Right lobe of liver (tissue), 6 donors: ENCODE data around the gene ADGRD1. TPM values are rescaled to one million over a fixed set of nuclear protein-coding genes. Genes with fewer than 3 reads are reported as not detected.
"Not testable (repeated sequence)": the region's sequence is repeated elsewhere in the genome, so short reads cannot be mapped to it uniquely, and the experiment has no call there.

Experiments
- ATAC-seq, 4 donors: fragments of 200-7000 bp; cut with Tn5 transposase; one replicate each; pipeline ENCODE4 v1.9.1; 2020; ENCODE audit warnings: mild to moderate bottlenecking in 4 of 4, moderate library complexity in 4 of 4
- DNase-seq, 3 donors: peaks; one replicate each; pipeline ENCODE4 v3.0.0-alpha.2; 2020
- H3K27ac ChIP-seq, 3 donors: fragments of 200-600 bp; one replicate each; pipeline ENCODE4 v1.8.0; 2022
- H3K27me3 ChIP-seq, 2 donors: fragments of 200-600 bp; one replicate each; pipeline ENCODE4 v1.8.0; 2022
- H3K36me3 ChIP-seq, 4 donors: fragments of 200-600 bp; sonication (generic) in 1 of 4; one replicate each; pipeline versions ENCODE4 v1.5.1 to v1.8.0; 2017 to 2022; ENCODE audit warnings: control low read depth in 1 of 4
- H3K4me1 ChIP-seq, 4 donors: fragments of 200-600 bp; sonication (generic) in 1 of 4; one replicate each; pipeline versions ENCODE4 v1.5.1 to v1.8.0; 2017 to 2022; ENCODE audit warnings: control low read depth in 1 of 4
- H3K4me3 ChIP-seq, 3 donors: fragments of 200-600 bp; one replicate each; pipeline ENCODE4 v1.8.0; 2022
- H3K9me3 ChIP-seq, 4 donors: fragments of 200-600 bp; sonication (generic) in 1 of 4; one replicate each; pipeline versions ENCODE4 v1.5.1 to v1.8.0; 2017 to 2022; ENCODE audit warnings: control low read depth in 1 of 4
- POLR2A ChIP-seq: fragments of 450-650 bp; IDR thresholded peaks from one replicate; pipeline ENCODE4 v1.6.1; 2017; ENCODE audit warnings: antibody characterized with exemption, mild to moderate bottlenecking
- WGBS: methylation state at CpG from one replicate; pipeline ENCODE4 v1.1.6; 2018; ENCODE audit warnings: low coverage, low lambda C conversion rate; ENCODE audit not compliant: insufficient coverage; ENCODE audit errors: missing lambda C conversion rate; 5-methylcytosine and 5-hydroxymethylcytosine counted together
- intact Hi-C, 2 donors: fragments of 100-400 bp; cut with DNase I; formaldehyde crosslinking; loops; one replicate each; pipeline versions ENCODE4 v1.11.2 to v1.14.1; 2022
- total RNA-seq, 6 experiments: library from RNA; depleted of rRNA in 2 of 6; stranded (reverse); fragments of >200 nt in 2 of 6; fragmentation: NEBNext Ultra II Directional in 3 of 6; extraction: Animal tissue kit (Norgen Biotek cat#: 25700) in 3 of 6; gene quantifications; one replicate each; pipeline versions ENCODE4 v1.1.0 to v1.2.4, GENCODE V29; 2016 to 2023
- TF ChIP-seq, protein P1 (sequence below), 4 donors: fragments of 200-600 bp in 3 of 4; fragments of 450-650 bp in 1 of 4; IDR thresholded peaks; one replicate each; pipeline versions ENCODE4 v1.5.1 to v1.8.0; 2016 to 2022; ENCODE audit warnings: antibody characterized with exemption in 4 of 4, mild to moderate bottlenecking in 2 of 4
- donor health status: DM: no; HTN: yes; CAD: no.
- donor health status: DM: no; HTN: no; CAD: no.
- donor health status: DM: no; HTN: no; CAD: no.
- donor health status: DM: no; HTN: yes; CAD: no.
- donor health status: DM: no; HTN: yes; CAD: no.

ADGRD1 gene
- total RNA-seq, 6 experiments from 2014 or later = 4.7 to 17.0 (median 10.9) TPM

DNA sequence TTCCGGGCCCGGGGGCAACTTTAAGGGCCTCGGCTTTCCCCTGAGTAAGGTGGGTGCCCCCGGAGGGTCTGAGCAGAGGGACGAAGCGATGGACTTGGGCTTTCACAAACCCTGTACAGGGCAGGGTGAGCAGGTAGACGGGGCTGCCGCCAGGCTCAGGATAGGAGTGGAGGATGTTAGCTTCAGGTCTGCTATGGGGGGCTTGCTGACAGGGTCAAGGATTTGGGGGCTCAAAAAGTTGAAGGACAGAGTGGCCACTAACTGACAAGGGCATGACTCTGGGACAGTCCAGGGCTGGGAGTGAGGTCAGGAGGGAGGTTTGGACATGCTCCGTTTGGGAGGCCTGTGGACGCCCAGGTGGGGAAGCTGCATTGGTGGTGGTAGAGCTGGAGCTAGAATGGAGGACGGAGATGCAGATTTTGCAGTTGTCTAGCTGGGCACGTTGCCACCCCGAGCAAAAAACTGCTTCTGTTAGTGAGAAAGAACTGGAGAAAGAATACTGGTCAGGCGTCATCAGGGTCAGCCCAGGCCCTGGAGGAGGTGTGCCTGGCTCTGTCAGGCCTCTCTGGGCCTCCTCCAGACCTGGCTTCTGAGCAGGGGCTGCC, 113.3 kb downstream of the ADGRD1 start:
- no peaks in the 10 kb centered on the region for H3K4me1 ChIP-seq
- ATAC-seq = no peak
- H3K27me3 ChIP-seq = no peaks in the 10 kb centered on the region
- H3K36me3 ChIP-seq = no peaks in the 10 kb centered on the region
- DNase-seq = peak in 2 of 3 donors; percentile 12 to 39
- no peaks in the 10 kb centered on the region for H3K9me3 ChIP-seq
- intact Hi-C loops = no loop called here
- TF ChIP-seq, protein P1, sequence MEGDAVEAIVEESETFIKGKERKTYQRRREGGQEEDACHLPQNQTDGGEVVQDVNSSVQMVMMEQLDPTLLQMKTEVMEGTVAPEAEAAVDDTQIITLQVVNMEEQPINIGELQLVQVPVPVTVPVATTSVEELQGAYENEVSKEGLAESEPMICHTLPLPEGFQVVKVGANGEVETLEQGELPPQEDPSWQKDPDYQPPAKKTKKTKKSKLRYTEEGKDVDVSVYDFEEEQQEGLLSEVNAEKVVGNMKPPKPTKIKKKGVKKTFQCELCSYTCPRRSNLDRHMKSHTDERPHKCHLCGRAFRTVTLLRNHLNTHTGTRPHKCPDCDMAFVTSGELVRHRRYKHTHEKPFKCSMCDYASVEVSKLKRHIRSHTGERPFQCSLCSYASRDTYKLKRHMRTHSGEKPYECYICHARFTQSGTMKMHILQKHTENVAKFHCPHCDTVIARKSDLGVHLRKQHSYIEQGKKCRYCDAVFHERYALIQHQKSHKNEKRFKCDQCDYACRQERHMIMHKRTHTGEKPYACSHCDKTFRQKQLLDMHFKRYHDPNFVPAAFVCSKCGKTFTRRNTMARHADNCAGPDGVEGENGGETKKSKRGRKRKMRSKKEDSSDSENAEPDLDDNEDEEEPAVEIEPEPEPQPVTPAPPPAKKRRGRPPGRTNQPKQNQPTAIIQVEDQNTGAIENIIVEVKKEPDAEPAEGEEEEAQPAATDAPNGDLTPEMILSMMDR (IDR thresholded peaks at IDR 0.05) = no peak
- no peak for TF ChIP-seq POLR2A
- H3K27ac ChIP-seq = no peak overlapping the region
- WGBS = 57% methylated on average over 6 of the region's 14 CpGs
- H3K4me3 ChIP-seq = no peak overlapping the region

DNA sequence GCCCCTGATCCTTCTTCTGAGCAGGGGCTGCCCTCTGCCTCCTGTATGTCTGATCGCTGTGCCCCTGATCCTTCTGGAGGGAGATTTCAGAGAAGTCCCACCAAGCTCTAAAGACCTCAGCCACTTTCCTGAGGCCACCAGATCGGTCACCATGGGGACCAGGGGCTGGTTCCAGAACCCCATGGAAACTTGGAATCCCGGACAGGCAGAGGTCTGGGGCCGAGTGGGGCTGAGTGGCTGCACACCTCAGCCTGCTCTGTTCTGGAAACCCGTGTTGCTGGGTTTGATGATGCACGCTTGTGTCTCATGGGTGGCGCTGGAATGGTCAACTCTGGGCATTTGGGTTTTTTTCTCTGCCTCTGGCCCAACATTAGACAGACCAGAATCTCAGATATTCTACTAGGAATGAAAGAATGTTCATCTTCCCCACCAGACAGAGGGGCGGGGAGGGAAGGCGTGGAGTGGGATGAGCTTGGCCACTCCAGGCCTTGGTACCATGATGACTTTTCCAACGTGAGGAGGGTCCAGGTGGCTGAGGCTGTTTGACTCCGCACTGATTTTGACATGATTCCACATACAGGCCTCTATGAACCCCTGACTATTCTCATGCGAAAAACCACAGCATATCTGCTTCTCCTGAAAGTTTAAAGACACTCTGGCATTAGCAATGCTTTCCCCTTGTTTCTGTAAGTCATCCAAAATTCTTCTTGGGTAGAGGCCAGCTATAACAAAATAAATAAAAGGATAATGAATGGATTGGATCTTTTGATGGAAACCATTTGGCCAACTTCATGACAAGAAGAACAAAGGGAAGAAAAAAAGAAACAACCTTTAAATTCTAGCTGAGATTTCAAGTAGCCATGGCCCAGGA, 114.5 kb downstream of the ADGRD1 start:
- peak in 1 of 3 donors; percentile 19 for DNase-seq
- TF ChIP-seq POLR2A = no peak

DNA sequence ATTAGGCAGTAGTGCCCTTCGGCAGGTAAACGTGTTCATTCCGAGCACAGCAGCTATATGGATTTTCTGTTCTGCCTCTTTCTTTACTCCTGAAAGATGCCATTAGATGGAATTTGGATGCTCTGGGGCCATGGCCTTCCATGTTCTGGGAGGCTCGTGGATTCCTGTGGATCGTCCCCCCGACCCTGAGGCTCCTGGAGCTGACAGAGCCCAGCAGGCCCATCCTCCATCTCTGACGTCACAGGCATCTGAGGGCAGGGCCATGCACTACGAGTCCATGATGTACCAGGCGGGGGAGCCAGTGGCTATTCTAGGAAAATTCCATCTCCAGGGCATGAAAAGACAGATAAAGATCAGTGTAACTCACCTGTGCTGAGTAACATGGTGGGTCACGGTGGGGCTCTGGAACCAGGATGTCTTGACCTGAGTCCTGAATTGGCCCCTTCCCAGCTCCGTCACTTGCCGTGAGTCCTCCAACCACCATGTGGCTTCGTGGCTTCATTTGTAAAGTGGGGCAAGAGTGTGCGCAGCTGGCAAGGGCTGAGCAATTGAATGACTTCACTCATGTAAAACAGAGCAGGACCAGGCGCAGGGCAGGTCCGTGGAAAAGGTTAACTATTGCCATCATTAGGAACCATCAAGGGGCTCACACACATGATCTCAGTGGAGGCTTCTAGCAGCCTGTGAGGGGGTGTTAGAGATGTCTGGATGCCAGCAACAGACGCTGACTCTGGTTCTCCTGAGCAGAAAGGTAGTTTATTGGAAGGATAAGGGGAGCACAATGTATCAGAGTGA, 115.4 kb downstream of the ADGRD1 start:
- 87% methylated on average over 10 of the region's 17 CpGs for WGBS
- H3K9me3 ChIP-seq, intact Hi-C loops, H3K36me3 ChIP-seq, H3K27me3 ChIP-seq, H3K4me1 ChIP-seq, H3K27ac ChIP-seq, H3K4me3 ChIP-seq, ATAC-seq: not testable (repeated sequence)
- peak in 1 of 3 donors; percentile 8 for DNase-seq

More for the DNA sequence above, 114.5 kb downstream of the ADGRD1 start:
- H3K4me3 ChIP-seq = no peak overlapping the region
- H3K36me3 ChIP-seq = no peaks in the 10 kb centered on the region
- intact Hi-C loops = no loop called here
- H3K9me3 ChIP-seq = no peaks in the 10 kb centered on the region
- H3K4me1 ChIP-seq = no peaks in the 10 kb centered on the region
- no peak overlapping the region for H3K27ac ChIP-seq
- ATAC-seq = no peak
- WGBS = 77% methylated on average over 7 of the region's 12 CpGs
- no peaks in the 10 kb centered on the region for H3K27me3 ChIP-seq

DNA sequence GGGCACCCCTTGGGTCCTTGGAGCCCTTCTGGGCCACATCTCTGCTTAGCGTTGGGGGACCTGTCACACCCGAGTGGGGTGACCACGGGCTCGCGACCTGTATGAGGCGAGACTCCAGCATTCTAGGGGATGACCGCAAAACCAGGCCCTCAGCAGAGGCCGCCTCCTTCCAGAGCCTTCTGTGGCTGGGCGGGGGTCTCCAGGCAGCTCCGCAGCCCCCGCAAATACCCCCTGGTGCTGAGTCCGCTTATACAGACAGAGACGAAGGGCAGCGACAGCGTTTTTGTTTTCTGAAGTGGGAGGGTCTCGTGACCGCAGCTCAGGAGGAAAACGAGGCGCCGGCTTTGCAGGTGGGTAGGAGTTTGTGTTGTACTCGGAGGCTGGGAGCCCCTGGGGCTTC, 116.4 kb downstream of the ADGRD1 start:
- peak in 2 of 3 donors; percentile 31 to 37 for DNase-seq
- H3K4me3 ChIP-seq, H3K9me3 ChIP-seq, H3K36me3 ChIP-seq, intact Hi-C loops, H3K27ac ChIP-seq, H3K27me3 ChIP-seq, H3K4me1 ChIP-seq: not testable (repeated sequence)
- WGBS = 94% methylated on average over 9 of the region's 21 CpGs
- peak in 1 of 4 donors; percentile 9 for ATAC-seq

DNA sequence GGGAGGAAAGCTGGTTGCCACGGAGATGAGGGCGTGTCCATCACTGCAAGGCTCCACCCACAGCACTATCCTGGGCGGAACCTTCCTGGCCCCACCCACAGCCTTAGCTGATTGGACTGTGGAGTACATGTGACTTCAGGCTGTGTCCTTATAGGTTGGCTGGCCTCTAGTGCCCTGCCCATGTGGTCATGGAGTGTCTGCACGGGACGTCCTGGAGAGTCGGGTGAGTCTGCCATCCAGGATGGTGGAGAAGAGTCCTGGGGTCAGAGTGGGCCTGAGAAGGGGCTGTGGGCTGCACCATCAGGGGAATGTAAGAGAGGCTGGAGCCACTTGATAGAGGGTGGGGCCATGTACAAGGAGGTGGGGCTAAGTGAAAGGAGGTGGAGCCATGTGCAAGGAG, 117.0 kb downstream of the ADGRD1 start:
- 92% methylated on average over 3 of the region's 6 CpGs for WGBS
- H3K27ac ChIP-seq, H3K9me3 ChIP-seq, H3K4me3 ChIP-seq, ATAC-seq, H3K27me3 ChIP-seq, intact Hi-C loops, H3K36me3 ChIP-seq, H3K4me1 ChIP-seq: not testable (repeated sequence)
- DNase-seq = peak in 1 of 3 donors; percentile 7

DNA sequence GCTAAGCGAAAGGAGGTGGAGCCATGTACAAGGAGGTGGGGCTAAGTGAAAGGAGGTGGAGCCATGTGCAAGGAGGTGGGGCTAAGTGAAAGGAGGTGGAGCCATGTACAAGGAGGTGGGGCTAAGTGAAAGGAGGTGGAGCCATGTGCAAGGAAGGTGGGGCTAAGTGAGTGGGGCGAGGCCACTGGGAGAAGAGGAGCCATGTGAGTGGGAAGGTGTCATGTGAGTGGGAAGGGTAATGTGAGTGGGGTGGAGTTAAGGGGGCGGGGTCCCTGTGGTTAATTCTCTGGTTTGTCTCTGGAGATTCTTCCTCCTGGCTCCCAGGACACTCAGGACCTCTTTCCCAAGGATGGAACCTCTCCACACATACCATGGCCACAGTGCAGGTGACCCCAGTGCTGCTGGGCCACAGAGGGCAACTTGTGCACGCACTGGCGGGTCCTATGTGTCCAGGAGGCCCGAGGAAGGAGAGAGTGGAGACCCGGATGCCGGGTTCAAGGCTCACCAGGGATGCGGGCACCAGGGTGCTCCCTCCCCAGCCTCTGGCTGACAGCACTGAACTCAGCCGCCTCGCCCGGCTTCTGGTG, 117.6 kb downstream of the ADGRD1 start:
- H3K36me3 ChIP-seq, H3K4me3 ChIP-seq, ATAC-seq, H3K27me3 ChIP-seq, H3K4me1 ChIP-seq, H3K9me3 ChIP-seq, intact Hi-C loops, H3K27ac ChIP-seq: not testable (repeated sequence)
- 25% methylated on average over 2 of the region's 12 CpGs for WGBS
- peak in 2 of 3 donors; percentile 18 to 45 for DNase-seq

DNA sequence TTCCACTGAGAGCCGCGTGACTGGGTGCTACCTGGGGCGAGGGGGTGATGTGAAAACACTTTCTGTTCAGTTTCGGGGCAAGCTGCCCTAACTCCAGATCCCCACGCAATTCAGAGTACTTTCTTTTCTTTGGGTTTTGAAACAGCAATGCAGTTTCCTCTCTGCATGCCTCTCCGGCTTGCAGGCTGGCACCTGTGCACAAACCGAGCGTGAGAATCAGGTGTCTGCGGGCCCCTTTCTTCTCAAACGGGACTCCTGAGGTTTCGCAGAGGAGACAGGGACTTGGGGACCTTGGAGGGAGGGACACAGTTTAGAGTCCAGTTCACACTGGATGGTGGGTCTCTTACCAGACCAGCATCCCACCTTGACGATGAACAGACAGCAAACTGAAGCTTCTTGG, 118.2 kb downstream of the ADGRD1 start:
- DNase-seq = peak in 1 of 3 donors; percentile 3
- intact Hi-C loops, H3K36me3 ChIP-seq, H3K9me3 ChIP-seq, H3K4me3 ChIP-seq, ATAC-seq, H3K27ac ChIP-seq, H3K27me3 ChIP-seq, H3K4me1 ChIP-seq: not testable (repeated sequence)
- WGBS = 86% methylated on average over 4 of the region's 12 CpGs
